Neural progenitor cell (in vitro differentiated cells): ENCODE measurements around the gene ACER2.

Experiments used
- EZH2 ChIP-seq: fragments of 200-600 bp; sonication (generic); IDR thresholded peaks from 2 replicates; pipeline ENCODE4 v1.6.1; 2017; ENCODE audit warnings: antibody characterized with exemption, mild to moderate bottlenecking, moderate library complexity
- EZH2phosphoT487 ChIP-seq: fragments of 200-600 bp; sonication (generic); IDR thresholded peaks from 2 replicates; pipeline ENCODE4 v1.6.1; 2017; ENCODE audit warnings: antibody characterized with exemption
- TF ChIP-seq, protein P1 (sequence below): fragments of 200-600 bp; sonication (generic); IDR thresholded peaks from 2 replicates; pipeline ENCODE4 v1.5.1; 2017; ENCODE audit warnings: antibody characterized with exemption, mild to moderate bottlenecking

DNA sequence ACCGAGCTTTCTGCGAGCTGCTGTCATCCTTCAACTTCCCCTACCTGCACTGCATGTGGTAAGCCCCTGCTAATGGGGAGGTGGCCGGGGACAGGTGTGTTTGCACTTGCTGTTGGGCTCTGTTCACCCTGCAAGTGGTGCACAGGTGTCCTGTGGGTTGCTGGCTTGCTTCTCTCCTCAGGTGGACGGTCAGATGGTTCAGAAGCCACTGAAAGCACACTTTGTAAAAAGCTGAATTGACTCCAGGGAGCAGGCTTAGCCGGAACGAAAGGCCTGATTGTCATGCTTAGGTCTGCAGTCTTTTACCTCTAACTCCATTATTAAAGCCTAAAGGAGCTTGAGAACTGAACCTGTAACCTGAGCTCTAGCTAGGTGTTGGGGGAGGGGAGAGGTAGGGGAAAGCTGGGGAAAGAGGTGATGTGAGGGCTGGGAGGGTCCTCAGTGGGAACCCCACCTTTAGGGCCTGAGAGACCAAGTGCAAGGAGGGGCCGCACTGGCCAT, 37.6 kb downstream of the ACER2 start:
- TF ChIP-seq EZH2phosphoT487 (no peak), EZH2 (no peak)
- TF ChIP-seq, protein P1, sequence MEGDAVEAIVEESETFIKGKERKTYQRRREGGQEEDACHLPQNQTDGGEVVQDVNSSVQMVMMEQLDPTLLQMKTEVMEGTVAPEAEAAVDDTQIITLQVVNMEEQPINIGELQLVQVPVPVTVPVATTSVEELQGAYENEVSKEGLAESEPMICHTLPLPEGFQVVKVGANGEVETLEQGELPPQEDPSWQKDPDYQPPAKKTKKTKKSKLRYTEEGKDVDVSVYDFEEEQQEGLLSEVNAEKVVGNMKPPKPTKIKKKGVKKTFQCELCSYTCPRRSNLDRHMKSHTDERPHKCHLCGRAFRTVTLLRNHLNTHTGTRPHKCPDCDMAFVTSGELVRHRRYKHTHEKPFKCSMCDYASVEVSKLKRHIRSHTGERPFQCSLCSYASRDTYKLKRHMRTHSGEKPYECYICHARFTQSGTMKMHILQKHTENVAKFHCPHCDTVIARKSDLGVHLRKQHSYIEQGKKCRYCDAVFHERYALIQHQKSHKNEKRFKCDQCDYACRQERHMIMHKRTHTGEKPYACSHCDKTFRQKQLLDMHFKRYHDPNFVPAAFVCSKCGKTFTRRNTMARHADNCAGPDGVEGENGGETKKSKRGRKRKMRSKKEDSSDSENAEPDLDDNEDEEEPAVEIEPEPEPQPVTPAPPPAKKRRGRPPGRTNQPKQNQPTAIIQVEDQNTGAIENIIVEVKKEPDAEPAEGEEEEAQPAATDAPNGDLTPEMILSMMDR, result no peak
